ENCODE measurements around the gene MGAT3. TPM values are rescaled to one million over a fixed set of nuclear protein-coding genes. Genes with fewer than 3 reads are reported as not detected.

MGAT3 gene
- total RNA-seq, 2 donors from 2014 or later, result 8.9 to 19.1 TPM

- no peak for DNase-seq
- Histone ChIP-seq H3K36me3 (no peaks in the 10 kb centered on the region), H3K4me3 (no peak overlapping the region), H3K4me1 (no peaks in the 10 kb centered on the region), H3K27me3 (no peaks in the 10 kb centered on the region), H3K27ac (no peak overlapping the region), H3K9me3 (no peaks in the 10 kb centered on the region), H3K9ac (ENCODE audit: low read depth in 2 of 2, low read length in 2 of 2) (no peak overlapping the region)
- intact Hi-C loops (cut with DNase I), result no loop called here
- TF ChIP-seq CTCF (IDR thresholded peaks at IDR 0.05), result no peak
Measured at GRCh38 chr22:39481054-39481453, 24.2 kb downstream of the MGAT3 start.

GRCh38 chr22:39481595-39481994 is 24.8 kb downstream of the MGAT3 start:
- no peaks in the 10 kb centered on the region for H3K36me3 ChIP-seq
- no peaks in the 10 kb centered on the region for H3K4me1 ChIP-seq
- TF ChIP-seq CTCF (IDR thresholded peaks at IDR 0.05), result no peak
- no peak overlapping the region for H3K27ac ChIP-seq
- H3K9me3 ChIP-seq, result no peaks in the 10 kb centered on the region
- no peaks in the 10 kb centered on the region for H3K27me3 ChIP-seq
- no peak overlapping the region for H3K9ac ChIP-seq (ENCODE audit: low read depth in 2 of 2, low read length in 2 of 2)
- DNase-seq, result no peak
- H3K4me3 ChIP-seq, result no peak overlapping the region
- intact Hi-C loops (cut with DNase I), result no loop called here

GRCh38 chr22:39482768-39483167 is 26.0 kb downstream of the MGAT3 start:
- intact Hi-C loops (cut with DNase I), result no loop called here
- H3K36me3 ChIP-seq, result no peaks in the 10 kb centered on the region
- no peak for TF ChIP-seq CTCF (IDR thresholded peaks at IDR 0.05)

GRCh38 chr22:39486951-39487825 is 30.4 kb downstream of the MGAT3 start:
- no peaks in the 10 kb centered on the region for H3K36me3 ChIP-seq
- H3K4me3 ChIP-seq, result no peak overlapping the region
- intact Hi-C loops (cut with DNase I), result no loop called here
- TF ChIP-seq CTCF (IDR thresholded peaks at IDR 0.05), result no peak
- peaks cover 7% of the 10 kb centered on the region for H3K4me1 ChIP-seq
- H3K27ac ChIP-seq, result no peak overlapping the region
- H3K9ac ChIP-seq (ENCODE audit: low read depth in 2 of 2, low read length in 2 of 2), result no peak overlapping the region
- no peak for DNase-seq
- no peaks in the 10 kb centered on the region for H3K27me3 ChIP-seq
- H3K9me3 ChIP-seq, result no peaks in the 10 kb centered on the region

More at GRCh38 chr22:39482768-39483167, 26.0 kb downstream of the MGAT3 start:
- H3K27me3 ChIP-seq, result no peaks in the 10 kb centered on the region
- H3K9me3 ChIP-seq, result no peaks in the 10 kb centered on the region
- H3K27ac ChIP-seq, result no peak overlapping the region
- H3K4me1 ChIP-seq, result no peaks in the 10 kb centered on the region
- H3K9ac ChIP-seq (ENCODE audit: low read depth in 2 of 2, low read length in 2 of 2), result no peak overlapping the region
- H3K4me3 ChIP-seq, result no peak overlapping the region
- DNase-seq, result no peak

- H3K9me3 ChIP-seq, result no peaks in the 10 kb centered on the region
- no peak overlapping the region for H3K27ac ChIP-seq
- intact Hi-C loops (cut with DNase I), result no loop called here
- no peaks in the 10 kb centered on the region for H3K27me3 ChIP-seq
- DNase-seq, result no peak
- no peaks in the 10 kb centered on the region for H3K36me3 ChIP-seq
- H3K9ac ChIP-seq (ENCODE audit: low read depth in 2 of 2, low read length in 2 of 2), result no peak overlapping the region
- peaks cover 7% of the 10 kb centered on the region for H3K4me1 ChIP-seq
- no peak overlapping the region for H3K4me3 ChIP-seq
- TF ChIP-seq CTCF (IDR thresholded peaks at IDR 0.05), result no peak
Measured at GRCh38 chr22:39487826-39488520, 31.2 kb downstream of the MGAT3 start.

Measured in colonic mucosa (tissue), 4 donors.